Activated T-helper 1 cell treated with anti-CD3 and anti-CD28 coated beads, Interleukin-12 subunit alpha, Interleukin-12 subunit beta, Interleukin-2, Interleukin-4 antibody, amounts not matched to agents 30 ng/mL and 10 ng/mL and 1 ng/mL, durations not matched to agents 14 hours and 24 hours and 36 hours (primary cell): ENCODE data around the gene ZBTB39. TPM values are rescaled to one million over a fixed set of nuclear protein-coding genes. Genes with fewer than 3 reads are reported as not detected.
A peak's percentile ranks its signal among the peaks of the same experiment; 100 is the strongest.

Experiments
- DNase-seq: peaks from one replicate; pipeline ENCODE4 v3.0.0; 2021; ENCODE audit warnings: low spot score
- H3K27ac Mint-ChIP-seq: one replicate; pipeline ENCODE4 v1.8.0; 2021; ENCODE audit warnings: mild to moderate bottlenecking, mixed read lengths
- H3K27me3 Mint-ChIP-seq: one replicate; pipeline ENCODE4 v1.8.0; 2022; ENCODE audit warnings: mild to moderate bottlenecking, moderate library complexity, mixed read lengths; ENCODE audit not compliant: insufficient read depth
- H3K36me3 Mint-ChIP-seq: one replicate; pipeline ENCODE4 v1.8.0; 2021; ENCODE audit warnings: low read depth, mixed read lengths
- H3K4me1 Mint-ChIP-seq: one replicate; pipeline ENCODE4 v1.8.0; 2021; ENCODE audit warnings: low read depth, mixed read lengths
- H3K4me3 Mint-ChIP-seq: one replicate; pipeline ENCODE4 v1.8.0; 2021; ENCODE audit warnings: mild to moderate bottlenecking, moderate library complexity, mixed read lengths
- H3K9me3 Mint-ChIP-seq: one replicate; pipeline ENCODE4 v1.8.0; 2021; ENCODE audit warnings: mixed read lengths
- intact Hi-C: fragments of 100-400 bp; cut with micrococcal nuclease; formaldehyde crosslinking; loops from one replicate; pipeline ENCODE4 v1.15.1; 2024
- total RNA-seq: library from RNA; stranded (reverse); gene quantifications from 2 replicates; pipeline ENCODE4 v1.2.3, GENCODE V29; 2022

Gene ZBTB39
- total RNA-seq, 1 donor from 2014 or later, result 10.3 TPM

DNA sequence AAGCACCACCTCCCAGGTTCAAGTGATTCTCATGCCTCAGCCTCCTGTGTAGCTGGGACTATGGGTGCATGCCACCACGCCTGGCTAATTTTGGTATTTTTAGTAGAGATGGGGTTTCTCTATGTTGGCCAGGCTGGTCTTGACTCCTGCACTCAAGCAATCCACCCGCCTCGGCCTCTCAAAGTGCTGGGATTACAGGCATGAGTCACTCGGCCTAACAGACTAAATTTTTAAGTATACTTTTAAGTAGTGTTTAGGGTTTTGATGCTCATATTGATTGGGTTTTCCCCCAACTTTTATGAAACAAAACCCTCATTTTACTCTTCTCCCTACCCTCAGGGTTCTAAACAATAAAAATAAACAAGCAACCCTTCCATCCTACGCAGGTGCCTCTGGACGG is 38.1 kb upstream of the ZBTB39 start:
- DNase-seq, result no peak
- no peaks in the 10 kb centered on the region for H3K9me3 Mint-ChIP-seq
- no peak overlapping the region for H3K27ac Mint-ChIP-seq
- intact Hi-C loops, result no loop called here
- H3K27me3 Mint-ChIP-seq, result peaks cover 8% of the 10 kb centered on the region
- peaks cover 3% of the 10 kb centered on the region for H3K36me3 Mint-ChIP-seq
- H3K4me1 Mint-ChIP-seq, result peaks cover 34% of the 10 kb centered on the region
- no peak overlapping the region for H3K4me3 Mint-ChIP-seq

DNA sequence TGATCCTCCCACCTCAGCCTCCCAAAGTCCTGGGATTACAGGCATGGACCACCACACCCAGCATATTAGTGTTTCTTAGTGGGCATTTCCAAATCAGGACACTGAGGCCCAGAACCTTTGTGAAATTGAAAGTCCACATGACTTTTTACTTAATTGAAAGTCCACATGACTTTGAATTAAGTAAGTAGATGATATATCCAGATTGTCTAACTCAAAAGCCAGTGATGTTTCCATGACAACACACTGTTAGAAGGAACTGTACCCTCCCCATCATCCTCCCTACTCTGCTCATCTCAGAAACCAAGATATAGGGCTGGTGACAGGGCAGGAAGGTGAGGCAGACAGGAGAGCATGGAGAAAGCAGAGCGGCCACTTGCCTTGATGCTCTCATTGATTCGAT is 36.3 kb upstream of the ZBTB39 start:
- Mint-ChIP-seq H3K9me3 (no peaks in the 10 kb centered on the region), H3K4me3 (no peak overlapping the region), H3K27me3 (peaks cover 8% of the 10 kb centered on the region), H3K36me3 (peaks cover 3% of the 10 kb centered on the region), H3K4me1 (peaks cover 20% of the 10 kb centered on the region), H3K27ac (no peak overlapping the region)
- intact Hi-C loops, result no loop called here
- no peak for DNase-seq

DNA sequence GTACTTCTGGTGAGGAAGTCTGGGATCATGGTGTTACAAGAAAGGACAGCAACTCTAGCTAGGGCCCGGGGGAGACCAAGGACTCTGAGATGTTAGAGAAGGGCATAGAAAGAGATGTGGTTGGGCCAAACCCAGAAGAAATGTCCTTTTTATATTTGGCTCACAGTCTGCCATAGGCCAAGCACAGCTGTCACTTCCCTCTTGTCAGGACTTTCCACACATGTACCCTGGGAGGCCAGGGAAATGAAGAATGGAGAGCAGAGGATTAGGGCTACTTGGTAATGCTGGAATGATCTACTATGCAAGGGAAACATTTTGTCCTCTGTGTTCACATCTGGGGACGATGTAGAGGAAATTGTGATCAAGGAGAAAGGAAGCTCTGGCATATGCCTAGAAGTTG is 34.4 kb upstream of the ZBTB39 start:
- no peak for DNase-seq
- H3K4me1 Mint-ChIP-seq, result peaks cover under 1% of the 10 kb centered on the region
- H3K9me3 Mint-ChIP-seq, result no peaks in the 10 kb centered on the region
- H3K27ac Mint-ChIP-seq, result peak overlapping the region; percentile 22
- H3K27me3 Mint-ChIP-seq, result peaks cover 8% of the 10 kb centered on the region
- no peak overlapping the region for H3K4me3 Mint-ChIP-seq
- peaks cover 2% of the 10 kb centered on the region for H3K36me3 Mint-ChIP-seq
- intact Hi-C loops, result no loop called here

DNA sequence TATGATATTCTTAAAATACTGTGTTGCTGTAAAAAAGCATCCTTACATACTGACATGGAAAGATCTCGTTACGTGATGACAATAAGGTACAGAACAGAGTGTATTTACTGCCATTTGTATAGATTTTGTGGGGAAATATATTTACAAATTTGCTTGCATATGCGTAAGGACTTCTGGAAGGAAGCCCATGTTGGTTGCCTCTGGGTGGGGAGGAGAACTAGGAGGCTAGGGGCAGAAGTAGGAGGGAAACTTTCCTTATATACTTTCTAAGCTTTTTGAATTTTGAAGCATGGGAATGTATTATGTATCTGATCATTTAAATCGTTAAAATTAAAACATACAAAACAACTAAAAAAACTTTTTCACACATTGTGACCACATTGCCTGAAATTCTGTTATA is 33.9 kb upstream of the ZBTB39 start:
- H3K27ac Mint-ChIP-seq, result no peak overlapping the region
- intact Hi-C loops, result no loop called here
- H3K27me3 Mint-ChIP-seq, result peaks cover 8% of the 10 kb centered on the region
- no peak overlapping the region for H3K4me3 Mint-ChIP-seq
- no peaks in the 10 kb centered on the region for H3K9me3 Mint-ChIP-seq
- no peak for DNase-seq
- H3K4me1 Mint-ChIP-seq, result no peaks in the 10 kb centered on the region
- H3K36me3 Mint-ChIP-seq, result peaks cover 4% of the 10 kb centered on the region

DNA sequence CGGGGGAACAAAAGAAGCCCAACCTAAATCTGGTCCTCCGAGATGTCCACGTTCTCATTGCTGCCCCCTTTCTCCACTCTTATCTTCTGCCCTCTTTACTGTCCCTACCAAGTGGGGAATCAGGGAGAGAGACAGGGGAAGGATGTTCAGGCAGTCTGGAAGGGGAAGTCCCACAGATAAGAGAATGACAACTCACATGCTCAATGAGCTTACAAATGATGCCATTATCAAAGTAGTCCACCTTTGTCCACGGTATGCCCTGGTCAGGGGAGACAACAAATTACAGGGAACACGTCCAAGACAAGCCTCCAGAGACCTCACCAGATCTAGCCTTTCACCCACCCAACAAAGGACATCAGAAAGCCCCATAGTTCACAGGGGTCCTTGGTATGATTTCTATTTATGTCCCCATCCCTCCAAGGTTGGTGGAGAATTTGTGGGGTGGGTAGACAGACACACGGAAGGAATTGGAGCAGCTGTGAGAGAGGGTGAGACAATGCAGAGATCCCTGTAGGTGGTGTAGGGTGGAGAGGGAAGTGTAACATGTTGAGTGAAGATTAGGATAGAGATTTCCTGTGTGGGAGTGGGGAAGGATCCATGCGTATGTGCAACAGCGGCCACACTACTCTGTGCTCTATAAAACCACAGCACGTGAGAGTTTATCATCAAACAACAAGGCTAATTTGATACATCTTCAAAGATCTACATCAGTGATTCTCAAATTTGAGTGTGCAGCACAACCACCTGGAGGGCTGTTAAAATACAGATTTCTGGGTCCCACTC is 32.9 kb upstream of the ZBTB39 start:
- Mint-ChIP-seq H3K4me3 (no peak overlapping the region), H3K4me1 (no peaks in the 10 kb centered on the region), H3K27me3 (peaks cover 8% of the 10 kb centered on the region), H3K36me3 (peaks cover 4% of the 10 kb centered on the region), H3K27ac (no peak overlapping the region), H3K9me3 (no peaks in the 10 kb centered on the region)
- intact Hi-C loops, result no loop called here
- DNase-seq, result no peak

DNA sequence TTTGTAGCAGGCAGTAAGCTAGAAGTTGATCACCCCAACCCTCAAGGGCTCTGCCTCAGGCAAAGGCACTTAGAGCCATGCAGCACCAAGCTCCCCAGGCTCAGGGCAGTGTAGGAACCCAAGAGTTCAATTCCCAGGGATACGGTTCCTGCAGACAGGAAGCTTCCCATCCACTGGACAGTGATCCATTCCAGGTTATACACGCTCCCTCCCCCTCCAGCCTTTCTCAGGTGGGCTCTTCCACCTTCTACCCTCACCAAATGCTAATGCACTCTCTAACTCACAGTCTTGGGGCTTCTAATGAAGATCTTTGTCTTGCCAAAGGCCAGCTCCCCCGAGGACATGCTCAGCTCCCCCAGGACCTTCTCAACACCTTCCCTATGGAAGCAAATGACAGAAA is 30.9 kb upstream of the ZBTB39 start:
- Mint-ChIP-seq H3K4me1 (no peaks in the 10 kb centered on the region), H3K9me3 (no peaks in the 10 kb centered on the region), H3K36me3 (peaks cover 4% of the 10 kb centered on the region), H3K27me3 (peaks cover 6% of the 10 kb centered on the region), H3K27ac (no peak overlapping the region), H3K4me3 (no peak overlapping the region)
- no peak for DNase-seq
- intact Hi-C loops, result no loop called here

DNA sequence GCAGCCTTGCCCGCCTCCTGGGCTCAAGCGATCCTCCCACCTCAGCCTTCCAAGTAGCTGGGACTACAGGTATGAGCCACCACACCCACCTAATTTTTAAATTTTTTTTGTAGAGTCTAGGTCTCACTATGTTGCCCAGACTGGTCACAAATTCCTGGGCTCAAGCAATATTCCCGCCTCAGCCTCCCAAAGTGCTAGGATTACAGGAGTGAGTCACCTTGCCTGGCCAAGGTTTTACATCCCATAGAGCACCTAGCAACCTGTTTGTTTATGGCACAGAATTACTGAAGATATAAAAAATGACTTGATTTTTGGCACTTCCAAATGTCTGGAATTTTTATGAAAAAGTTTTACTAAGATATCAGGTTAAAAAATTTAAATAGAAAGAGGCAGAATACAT is 27.1 kb upstream of the ZBTB39 start:
- H3K27me3 Mint-ChIP-seq, result no peaks in the 10 kb centered on the region
- no peak for DNase-seq
- H3K9me3 Mint-ChIP-seq, result no peaks in the 10 kb centered on the region
- peaks cover 20% of the 10 kb centered on the region for H3K4me1 Mint-ChIP-seq
- no peak overlapping the region for H3K4me3 Mint-ChIP-seq
- intact Hi-C loops, result no loop called here
- peaks cover 3% of the 10 kb centered on the region for H3K36me3 Mint-ChIP-seq
- no peak overlapping the region for H3K27ac Mint-ChIP-seq

DNA sequence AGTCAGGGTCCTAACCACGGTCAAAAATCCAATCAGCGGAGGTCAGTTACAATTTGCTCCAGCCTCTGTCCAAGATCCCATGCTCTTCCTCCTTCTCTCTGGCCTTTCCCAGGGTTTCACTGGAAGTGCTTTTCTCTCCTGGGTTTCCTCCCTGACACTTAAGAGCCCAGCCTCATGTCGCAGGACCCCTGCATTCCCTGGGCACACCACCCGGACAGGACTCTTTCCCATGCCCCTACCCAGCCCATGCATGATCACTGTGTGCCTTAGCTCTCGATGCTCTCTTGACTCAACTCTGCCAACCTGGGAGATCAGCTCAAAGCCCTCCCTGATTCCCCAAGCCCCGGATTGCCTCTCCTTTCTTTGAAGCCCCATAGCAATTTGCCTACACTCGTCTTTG is 25.4 kb upstream of the ZBTB39 start:
- H3K27ac Mint-ChIP-seq, result no peak overlapping the region
- H3K4me3 Mint-ChIP-seq, result no peak overlapping the region
- no peaks in the 10 kb centered on the region for H3K9me3 Mint-ChIP-seq
- H3K36me3 Mint-ChIP-seq, result peaks cover 3% of the 10 kb centered on the region
- DNase-seq, result no peak
- intact Hi-C loops, result loop anchor here (1.0 kb wide), 2 partner anchors 23 to 31 kb away; no protein-coding TSS in a partner anchor
- H3K4me1 Mint-ChIP-seq, result peaks cover 29% of the 10 kb centered on the region
- no peaks in the 10 kb centered on the region for H3K27me3 Mint-ChIP-seq

DNA sequence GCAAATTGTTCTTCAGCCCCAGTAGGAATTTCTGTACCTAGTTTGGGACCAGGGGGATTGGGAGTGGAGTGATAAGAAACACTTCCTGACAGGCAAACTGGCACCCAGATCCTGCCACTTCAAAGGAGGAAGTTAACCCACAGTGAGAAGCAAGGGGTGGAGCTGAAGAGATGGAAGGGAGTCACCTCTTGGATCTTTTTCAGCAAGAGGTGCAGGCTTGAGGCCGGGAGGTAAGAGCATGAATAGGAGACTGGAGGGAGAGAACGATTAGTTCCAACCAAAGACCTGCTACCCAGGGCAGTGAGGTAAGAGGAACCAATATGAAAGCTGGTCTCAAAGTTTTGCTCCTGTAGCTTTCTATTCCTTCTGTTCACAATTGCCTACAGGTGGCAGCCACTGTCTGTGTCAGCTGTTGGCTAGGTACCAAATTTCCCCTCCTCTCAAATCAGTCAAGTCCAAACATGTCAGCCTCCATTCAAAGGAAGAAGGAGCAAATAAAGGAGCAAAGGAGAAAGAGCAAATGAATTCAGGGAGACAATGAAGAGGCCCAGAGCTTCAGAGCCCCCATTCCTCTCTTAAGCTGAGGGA is 24.9 kb upstream of the ZBTB39 start:
- no peak overlapping the region for H3K4me3 Mint-ChIP-seq

DNA sequence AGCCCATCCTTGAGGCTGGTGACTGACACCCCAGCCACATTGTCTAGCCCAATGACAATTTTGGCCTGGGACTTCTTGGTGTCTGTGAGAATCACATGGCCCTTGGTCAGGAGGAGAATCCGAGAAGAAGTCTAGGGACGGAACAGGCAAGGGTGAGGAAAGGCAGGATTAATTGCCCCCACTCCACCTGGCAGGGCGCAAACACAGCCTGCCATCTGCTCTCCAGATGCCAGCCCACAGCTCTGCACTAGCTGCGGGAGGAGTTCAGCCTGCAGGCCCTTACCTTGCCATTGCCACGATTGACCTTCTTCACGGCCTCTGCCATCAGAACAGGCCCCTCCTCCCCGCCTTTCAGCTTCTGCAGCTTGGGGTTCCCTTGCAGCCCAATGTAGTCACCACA is 23.1 kb upstream of the ZBTB39 start:
- H3K36me3 Mint-ChIP-seq, result peaks cover 2% of the 10 kb centered on the region
- no peak overlapping the region for H3K4me3 Mint-ChIP-seq
- H3K27me3 Mint-ChIP-seq, result peaks cover 2% of the 10 kb centered on the region
- H3K9me3 Mint-ChIP-seq, result no peaks in the 10 kb centered on the region
- no peak overlapping the region for H3K27ac Mint-ChIP-seq
- peaks cover 37% of the 10 kb centered on the region for H3K4me1 Mint-ChIP-seq
- intact Hi-C loops, result no loop called here
- no peak for DNase-seq

More for the DNA sequence above, 24.9 kb upstream of the ZBTB39 start:
- Mint-ChIP-seq H3K27me3 (no peaks in the 10 kb centered on the region), H3K27ac (peak overlapping the region; percentile 18), H3K4me1 (peaks cover 34% of the 10 kb centered on the region), H3K9me3 (no peaks in the 10 kb centered on the region), H3K36me3 (peaks cover 5% of the 10 kb centered on the region)
- intact Hi-C loops, result loop anchor here (1.0 kb wide), 2 partner anchors 23 to 31 kb away; no protein-coding TSS in a partner anchor
- DNase-seq, result no peak

DNA sequence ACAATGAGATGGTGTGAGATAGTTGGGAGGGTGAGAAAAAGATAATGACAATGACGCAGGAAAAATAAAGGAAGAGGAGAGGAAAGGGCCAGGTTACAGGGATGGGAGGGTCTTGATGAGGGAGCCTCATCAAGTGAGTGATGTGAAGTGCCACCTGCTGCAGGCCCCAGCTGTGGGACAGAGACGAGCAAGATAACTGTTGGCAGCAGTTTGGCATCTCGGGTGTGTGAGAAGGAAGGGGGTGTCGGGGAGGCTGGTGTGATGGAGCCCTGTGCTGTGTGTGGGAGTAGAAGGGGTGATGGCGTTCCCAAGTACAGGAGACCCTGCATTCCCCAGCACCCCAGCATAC is 21.4 kb upstream of the ZBTB39 start:
- Mint-ChIP-seq H3K4me1 (peaks cover 37% of the 10 kb centered on the region), H3K4me3 (no peak overlapping the region), H3K27me3 (peaks cover 5% of the 10 kb centered on the region), H3K27ac (no peak overlapping the region), H3K9me3 (no peaks in the 10 kb centered on the region), H3K36me3 (peaks cover 2% of the 10 kb centered on the region)
- intact Hi-C loops, result no loop called here
- DNase-seq, result no peak

DNA sequence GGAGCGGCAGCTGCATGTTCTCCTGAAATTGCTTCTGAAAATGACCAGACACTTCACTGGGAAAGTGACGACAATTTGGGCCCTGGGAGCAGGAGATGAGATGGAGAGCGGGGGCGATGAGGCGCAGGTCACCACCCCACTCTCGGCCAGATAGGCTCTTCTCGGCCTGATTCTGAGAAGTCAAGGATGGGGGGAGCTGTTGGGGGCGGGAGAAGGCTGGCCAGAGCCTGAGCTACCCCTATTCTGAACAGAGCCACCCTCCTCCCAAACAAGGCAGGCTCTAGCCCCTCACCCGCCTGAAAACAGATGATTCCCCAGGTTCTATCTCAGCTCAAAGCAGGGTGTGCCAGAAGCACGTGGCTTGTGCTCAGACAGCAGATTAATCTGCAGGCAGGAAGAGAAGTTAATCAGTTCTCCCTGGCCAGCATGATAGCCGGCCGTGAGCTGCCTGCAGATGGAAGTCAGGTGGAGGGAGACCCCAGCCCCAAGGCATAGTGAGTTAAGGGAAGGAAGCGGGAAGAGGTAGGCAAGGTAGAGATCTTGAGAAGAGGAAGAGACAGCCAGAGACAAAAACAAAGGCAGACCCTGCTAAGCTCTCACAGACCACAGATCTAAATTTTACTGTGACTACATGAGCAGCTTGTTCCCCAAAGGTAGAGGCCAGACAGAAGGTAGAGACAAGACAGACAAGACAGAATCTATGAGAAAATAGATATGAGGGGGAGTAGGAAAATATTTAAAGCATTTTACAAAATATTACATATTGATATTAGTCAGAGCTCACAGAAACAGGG is 20.9 kb upstream of the ZBTB39 start:
- DNase-seq, result no peak
- intact Hi-C loops, result no loop called here
- Mint-ChIP-seq H3K27me3 (peaks cover 5% of the 10 kb centered on the region), H3K27ac (peak overlapping the region; percentile 45), H3K4me3 (no peak overlapping the region), H3K9me3 (no peaks in the 10 kb centered on the region), H3K4me1 (peaks cover 37% of the 10 kb centered on the region), H3K36me3 (peaks cover 2% of the 10 kb centered on the region)

DNA sequence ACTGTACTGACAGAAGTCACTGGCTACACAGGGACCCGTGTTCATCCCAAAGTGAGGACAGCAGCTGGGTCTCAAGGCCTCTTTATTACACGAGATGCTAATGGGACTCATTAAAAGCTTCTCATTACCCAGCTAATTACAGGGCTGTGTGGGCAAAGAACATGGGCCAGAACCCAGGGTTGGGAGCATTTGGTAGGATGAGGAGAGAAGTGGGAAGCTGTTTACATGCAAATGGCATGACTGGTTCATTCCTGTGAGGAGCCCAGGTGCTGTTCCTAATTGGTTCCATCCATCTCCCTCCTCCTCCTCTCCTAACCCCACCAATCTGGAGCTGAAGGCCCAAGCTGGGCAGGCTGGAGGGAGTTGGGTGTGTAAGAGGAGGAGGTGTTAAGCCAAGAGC is 18.9 kb upstream of the ZBTB39 start:
- DNase-seq, result no peak
- intact Hi-C loops, result no loop called here
- Mint-ChIP-seq H3K27me3 (peaks cover 5% of the 10 kb centered on the region), H3K27ac (no peak overlapping the region), H3K4me1 (peaks cover 22% of the 10 kb centered on the region), H3K4me3 (no peak overlapping the region), H3K36me3 (peaks cover 2% of the 10 kb centered on the region), H3K9me3 (no peaks in the 10 kb centered on the region)
